Upper lobe of left lung (tissue), 6 donors: ENCODE results near the gene PIK3R6. TPM values are rescaled to one million over a fixed set of nuclear protein-coding genes. Genes with fewer than 3 reads are reported as not detected.

Experiments used
- ATAC-seq, 2 donors: fragments of 200-7000 bp; cut with Tn5 transposase; one replicate each; pipeline ENCODE4 v1.9.1; 2022; ENCODE audit warnings: mild to moderate bottlenecking in 2 of 2, moderate library complexity in 2 of 2; ENCODE audit not compliant: low FRiP score in 2 of 2
- DNase-seq, 2 donors: peaks; one replicate each; pipeline ENCODE4 v3.0.0-alpha.2; 2019 to 2020
- H3K27ac ChIP-seq, 4 donors: fragments of 200-600 bp; sonication (generic); one replicate each; pipeline ENCODE4 v1.5.1; 2016 to 2019
- H3K27me3 ChIP-seq, 4 donors: fragments of 200-600 bp; sonication (generic); one replicate each; pipeline ENCODE4 v1.5.1; 2017 to 2019
- H3K36me3 ChIP-seq, 4 donors: fragments of 200-600 bp; sonication (generic); one replicate each; pipeline ENCODE4 v1.5.1; 2016 to 2019
- H3K4me1 ChIP-seq, 4 donors: fragments of 200-600 bp; sonication (generic); one replicate each; pipeline ENCODE4 v1.5.1; 2018 to 2019
- H3K4me3 ChIP-seq, 4 donors: fragments of 200-600 bp; sonication (generic); one replicate each; pipeline ENCODE4 v1.5.1; 2017 to 2019; ENCODE audit warnings: mild to moderate bottlenecking in 2 of 4, moderate library complexity in 1 of 4
- H3K9me3 ChIP-seq, 4 donors: fragments of 200-600 bp; sonication (generic); one replicate each; pipeline ENCODE4 v1.5.1; 2018 to 2019
- CTCF ChIP-seq, 6 experiments: fragments of 450-650 bp in 4 of 6; fragments of 200-600 bp in 2 of 6; sonication (generic) in 2 of 6; IDR thresholded peaks; one replicate each; pipeline ENCODE4 v1.5.1; 2016 to 2019; ENCODE audit warnings: antibody characterized with exemption in 6 of 6
- EP300 ChIP-seq, 4 donors: sonication (generic); formaldehyde crosslinking; IDR thresholded peaks; one replicate each; pipeline ENCODE4 v1.5.1; 2017; ENCODE audit warnings: antibody characterized with exemption in 4 of 4, control low read depth in 2 of 4
- POLR2A ChIP-seq, 4 donors: fragments of 450-650 bp; IDR thresholded peaks; one replicate each; pipeline ENCODE4 v1.5.1; 2016 to 2017; ENCODE audit warnings: antibody characterized with exemption in 4 of 4, mild to moderate bottlenecking in 2 of 4
- POLR2AphosphoS5 ChIP-seq, 2 donors: sonication (generic); formaldehyde crosslinking; IDR thresholded peaks; one replicate each; pipeline ENCODE4 v1.5.1; 2017; ENCODE audit warnings: antibody characterized with exemption in 2 of 2
- WGBS, 2 donors: methylation state at CpG; one replicate each; pipeline ENCODE4 v1.1.5; 2017 to 2018; 5-methylcytosine and 5-hydroxymethylcytosine counted together
- total RNA-seq, 6 donors: library from RNA; depleted of rRNA in 4 of 6; stranded (reverse); fragments of >200 nt in 4 of 6; gene quantifications; one replicate each; pipeline versions ENCODE4 v1.1.0 to v1.2.1, GENCODE V29; 2016 to 2021
- donor health status: DM: no; HTN: no; CAD: no; lungs with moderate emphysema.
- donor health status: DM: no; HTN: yes; CAD: no; lungs with severe emphysema.

Gene PIK3R6
- total RNA-seq, 6 donors from 2014 or later = 1.1 to 4.2 (median 2.4) TPM

GRCh38 chr17:8799570-8800212 is 67.8 kb downstream of the PIK3R6 start:
- 52 to 54% methylated on average over 12 to 15 of the region's 15 CpGs for WGBS, 2 donors
- TF ChIP-seq POLR2A (IDR thresholded peaks at IDR 0.05) (no peak), EP300 (IDR thresholded peaks at IDR 0.05) (no peak), CTCF (IDR thresholded peaks at IDR 0.05) (no peak), POLR2AphosphoS5 (IDR thresholded peaks at IDR 0.05) (no peak)
- ATAC-seq (no peak), DNase-seq (no peak)
- Histone ChIP-seq H3K4me1 (peaks cover 2 to 8% (median 7%) of the 10 kb centered on the region in 4 donors), H3K27me3 (peaks cover 0 to 9% (median 1%) of the 10 kb centered on the region in 4 donors), H3K9me3 (no peaks in the 10 kb centered on the region), H3K36me3 (no peaks in the 10 kb centered on the region), H3K4me3 (peak overlapping the region in 3 of 4 donors; percentile 35 to 40 (median 37)), H3K27ac (no peak overlapping the region)

- WGBS, 2 donors = 49 to 50% methylated on average over 9 to 17 of the region's 62 CpGs
- H3K36me3 ChIP-seq = no peaks in the 10 kb centered on the region
- peak in 3 of 6 experiments; percentile 11 to 28 (median 22) for TF ChIP-seq CTCF (IDR thresholded peaks at IDR 0.05)
- peak in 1 of 4 donors; percentile 11 for TF ChIP-seq POLR2A (IDR thresholded peaks at IDR 0.05)
- TF ChIP-seq EP300 (IDR thresholded peaks at IDR 0.05) = no peak
- TF ChIP-seq POLR2AphosphoS5 (IDR thresholded peaks at IDR 0.05) = no peak
- ATAC-seq = peak; percentile 27 to 69
- H3K27ac ChIP-seq = no peak within 1 kb of the TSS
- peaks cover 5 to 14% (median 9%) of the 10 kb centered on the region in 4 donors for H3K4me1 ChIP-seq
- no peaks in the 10 kb centered on the region for H3K9me3 ChIP-seq
- peaks cover 0 to 9% (median 1%) of the 10 kb centered on the region in 4 donors for H3K27me3 ChIP-seq
- peak within 1 kb of the TSS in 3 of 4 donors; percentile 35 to 40 (median 37) for H3K4me3 ChIP-seq
- DNase-seq = peak; percentile 57 to 89
These were observed 68.5 kb downstream of the PIK3R6 start, which contains the start of gene MFSD6L for GRCh38 chr17:8798846-8799569. MFSD6L (minus strand) TSS chr17:8799365; CDS start chr17:8799120, 245 bp downstream.

GRCh38 chr17:8798176-8798845 is 69.2 kb downstream of the PIK3R6 start:
- DNase-seq (peak in 1 of 2 donors; percentile 38), ATAC-seq (no peak)
- WGBS, 2 donors = 53 to 77% methylated on average over 7 to 20 of the region's 23 CpGs
- peaks cover 5 to 14% (median 9%) of the 10 kb centered on the region in 4 donors for H3K4me1 ChIP-seq
- H3K27ac ChIP-seq = no peak overlapping the region
- H3K4me3 ChIP-seq = peak overlapping the region in 1 of 4 donors; percentile 37
- H3K36me3 ChIP-seq = no peaks in the 10 kb centered on the region
- TF ChIP-seq POLR2A (IDR thresholded peaks at IDR 0.05) (no peak), EP300 (IDR thresholded peaks at IDR 0.05) (no peak), POLR2AphosphoS5 (IDR thresholded peaks at IDR 0.05) (no peak), CTCF (IDR thresholded peaks at IDR 0.05) (no peak)
- H3K9me3 ChIP-seq = no peaks in the 10 kb centered on the region
- peaks cover 0 to 9% (median 1%) of the 10 kb centered on the region in 4 donors for H3K27me3 ChIP-seq

- H3K4me1 ChIP-seq = peaks cover 5 to 14% (median 9%) of the 10 kb centered on the region in 4 donors
- no peaks in the 10 kb centered on the region for H3K9me3 ChIP-seq
- H3K36me3 ChIP-seq = no peaks in the 10 kb centered on the region
- H3K4me3 ChIP-seq = no peak overlapping the region
- DNase-seq (peak in 1 of 2 donors; percentile 20), ATAC-seq (no peak)
- no peak for TF ChIP-seq CTCF (IDR thresholded peaks at IDR 0.05)
- peaks cover 0 to 9% (median 1%) of the 10 kb centered on the region in 4 donors for H3K27me3 ChIP-seq
- H3K27ac ChIP-seq = no peak overlapping the region
- WGBS, 2 donors = 86 to 97% methylated on average over 6 to 12 of the region's 14 CpGs
These were observed 69.8 kb downstream of the PIK3R6 start for GRCh38 chr17:8797621-8798175.
